HEK293T (cell line): ENCODE measurements around the gene BRD3.

Experiments
- CTCF ChIA-PET: fragments of 350-600 bp; formaldehyde crosslinking; extraction: SDS; loops from one replicate; lab custom pipeline; 2021; ENCODE audit warnings: antibody characterized with exemption, inconsistent platforms; lab: Yijun Ruan, JAX
- POLR2A ChIA-PET: fragments of 350-600 bp; formaldehyde crosslinking; extraction: SDS; loops from one replicate; lab custom pipeline; 2020; ENCODE audit warnings: antibody characterized with exemption, inconsistent platforms; lab: Yijun Ruan, JAX
- DNase-seq: peaks from one replicate; pipeline ENCODE4 v3.0.0; 2012; ENCODE audit warnings: mixed read lengths; ENCODE audit errors: extremely low spot score
- ARNT ChIP-seq: fragments of 450-650 bp; IDR thresholded peaks from 2 replicates; pipeline ENCODE4 v1.6.1; 2017; ENCODE audit warnings: mild to moderate bottlenecking
- BHLHE40 ChIP-seq: fragments of 450-650 bp; IDR thresholded peaks from 2 replicates; pipeline ENCODE4 v1.6.1; 2016; ENCODE audit warnings: mild to moderate bottlenecking, moderate library complexity, borderline replicate concordance
- CTBP1 ChIP-seq: fragments of 450-650 bp; IDR thresholded peaks from 2 replicates; pipeline ENCODE4 v1.6.1; 2016; ENCODE audit warnings: borderline replicate concordance
- ELF4 ChIP-seq: fragments of 450-650 bp; IDR thresholded peaks from 2 replicates; pipeline ENCODE4 v1.6.1; 2017; ENCODE audit warnings: antibody characterized with exemption
- FOXA1 ChIP-seq: fragments of 450-650 bp; IDR thresholded peaks from 2 replicates; pipeline ENCODE4 v1.6.1; 2016; ENCODE audit warnings: mild to moderate bottlenecking
- FOXK2 ChIP-seq: fragments of 450-650 bp; IDR thresholded peaks from 2 replicates; pipeline ENCODE4 v1.6.1; 2016; ENCODE audit warnings: mild to moderate bottlenecking
- FOXM1 ChIP-seq: fragments of 450-650 bp; IDR thresholded peaks from 2 replicates; pipeline ENCODE4 v1.6.1; 2017; ENCODE audit warnings: mild to moderate bottlenecking, borderline replicate concordance
- HDGF ChIP-seq: fragments of 450-650 bp; IDR thresholded peaks from 2 replicates; pipeline ENCODE4 v1.6.1; 2017; ENCODE audit warnings: antibody characterized with exemption, borderline replicate concordance
- L3MBTL2 ChIP-seq: fragments of 450-650 bp; conservative IDR thresholded peaks from 2 replicates; pipeline ENCODE4 v1.6.1; 2016; ENCODE audit warnings: mild to moderate bottlenecking
- LEF1 ChIP-seq: fragments of 450-650 bp; IDR thresholded peaks from 2 replicates; pipeline ENCODE4 v1.6.1; 2017; ENCODE audit warnings: mild to moderate bottlenecking, borderline replicate concordance
- NFRKB ChIP-seq: fragments of 450-650 bp; IDR thresholded peaks from 2 replicates; pipeline ENCODE4 v1.6.1; 2016; ENCODE audit warnings: mild to moderate bottlenecking, moderate library complexity
- PKNOX1 ChIP-seq: fragments of 450-650 bp; IDR thresholded peaks from 2 replicates; pipeline ENCODE4 v1.6.1; 2016
- SP1 ChIP-seq: fragments of 450-650 bp; IDR thresholded peaks from 2 replicates; pipeline ENCODE4 v1.6.1; 2017
- SUZ12 ChIP-seq: fragments of 450-650 bp; IDR thresholded peaks from 2 replicates; pipeline ENCODE4 v1.6.1; 2016; ENCODE audit warnings: mild to moderate bottlenecking
- TARDBP ChIP-seq: fragments of 450-650 bp; IDR thresholded peaks from 2 replicates; pipeline ENCODE4 v1.6.1; 2016
- ZNF384 ChIP-seq: fragments of 450-650 bp; IDR thresholded peaks from 2 replicates; pipeline ENCODE4 v1.6.1; 2016

The BRD3 gene

GRCh38 chr9:134029248-134030226 lies 38.3 kb downstream of the BRD3 start:
- ChIA-PET POLR2A (no interaction called here), CTCF (no interaction called here)
- no peak for TF ChIP-seq ELF4
- no peak for TF ChIP-seq FOXK2
- TF ChIP-seq SUZ12 = no peak
- no peak for TF ChIP-seq CTBP1
- no peak for TF ChIP-seq ZNF384
- no peak for TF ChIP-seq LEF1
- TF ChIP-seq TARDBP = no peak
- no peak for TF ChIP-seq HDGF
- TF ChIP-seq SP1 = no peak
- TF ChIP-seq FOXA1 = no peak
- no peak for TF ChIP-seq FOXM1
- no peak for TF ChIP-seq PKNOX1
- no peak for TF ChIP-seq NFRKB
- TF ChIP-seq BHLHE40 = no peak
- TF ChIP-seq L3MBTL2 = no peak
- no peak for TF ChIP-seq ARNT
- no peak for DNase-seq

- TF ChIP-seq BHLHE40 = no peak
- TF ChIP-seq LEF1 = no peak
- no peak for TF ChIP-seq L3MBTL2
- TF ChIP-seq CTBP1 = no peak
- TF ChIP-seq FOXA1 = no peak
- no peak for TF ChIP-seq FOXK2
- no peak for TF ChIP-seq NFRKB
- no peak for TF ChIP-seq ARNT
- no peak for TF ChIP-seq SP1
- TF ChIP-seq FOXM1 = no peak
- TF ChIP-seq SUZ12 = no peak
- no peak for TF ChIP-seq HDGF
- POLR2A ChIA-PET = no interaction called here
- CTCF ChIA-PET = no interaction called here
Measured at GRCh38 chr9:134028575-134029247, 39.1 kb downstream of the BRD3 start.

GRCh38 chr9:134028076-134028475 lies 39.8 kb downstream of the BRD3 start:
- ChIA-PET POLR2A (interaction anchor here (1.2 kb wide), 1 partner anchor 13 kb away, joined by 3 read pairs; no protein-coding TSS in a partner anchor), CTCF (no interaction called here)
- TF ChIP-seq FOXA1 (no peak), TARDBP (no peak), BHLHE40 (no peak), HDGF (no peak), SUZ12 (no peak), FOXK2 (no peak), L3MBTL2 (no peak), PKNOX1 (no peak), ARNT (no peak), FOXM1 (no peak), ZNF384 (no peak), SP1 (no peak), NFRKB (no peak)
- DNase-seq = no peak

More at GRCh38 chr9:134028575-134029247, 39.1 kb downstream of the BRD3 start:
- no peak for DNase-seq

GRCh38 chr9:134027561-134027960 lies 40.3 kb downstream of the BRD3 start:
- CTCF ChIA-PET = no interaction called here
- POLR2A ChIA-PET = interaction anchor here (1.2 kb wide), 1 partner anchor 13 kb away, joined by 3 read pairs; no protein-coding TSS in a partner anchor
- DNase-seq = no peak
- TF ChIP-seq ELF4 = no peak
- TF ChIP-seq LEF1 = no peak
- TF ChIP-seq SP1 = no peak
- TF ChIP-seq TARDBP = no peak
- no peak for TF ChIP-seq SUZ12
- TF ChIP-seq NFRKB = no peak
- no peak for TF ChIP-seq BHLHE40
- no peak for TF ChIP-seq ZNF384
- TF ChIP-seq CTBP1 = no peak
- TF ChIP-seq PKNOX1 = no peak
- no peak for TF ChIP-seq FOXM1
- no peak for TF ChIP-seq HDGF
- TF ChIP-seq FOXK2 = no peak
- TF ChIP-seq L3MBTL2 = no peak
- TF ChIP-seq FOXA1 = no peak
- no peak for TF ChIP-seq ARNT

GRCh38 chr9:134026981-134027380 lies 40.8 kb downstream of the BRD3 start:
- CTCF ChIA-PET = no interaction called here
- TF ChIP-seq TARDBP = no peak
- no peak for TF ChIP-seq SUZ12
- TF ChIP-seq LEF1 = no peak
- no peak for TF ChIP-seq ARNT
- no peak for TF ChIP-seq PKNOX1
- no peak for TF ChIP-seq SP1
- no peak for TF ChIP-seq ZNF384
- no peak for TF ChIP-seq NFRKB
- no peak for TF ChIP-seq ELF4
- TF ChIP-seq FOXM1 = no peak
- TF ChIP-seq FOXA1 = no peak
- TF ChIP-seq HDGF = no peak
- no peak for TF ChIP-seq L3MBTL2
- TF ChIP-seq FOXK2 = no peak
- no peak for TF ChIP-seq CTBP1
- POLR2A ChIA-PET = interaction anchor here (1.2 kb wide), 1 partner anchor 14 kb away, joined by 3 read pairs; no protein-coding TSS in a partner anchor
- DNase-seq = no peak
